IMR-90 (cell line): ENCODE data around the gene THADA. TPM values are rescaled to one million over a fixed set of nuclear protein-coding genes. Genes with fewer than 3 reads are reported as not detected.

Experiments used
- ATAC-seq: fragments of 200-7000 bp; cut with Tn5 transposase; 2 replicates; pipeline ENCODE4 v1.9.1; 2020; ENCODE audit warnings: low read depth, mild to moderate bottlenecking, moderate library complexity
- BruUV-seq: library from RNA; stranded (reverse); fragments of 400-500 nt; replicated peaks from 2 replicates; lab custom pipeline; 2021; lab: Mats Ljungman, UMichigan
- CTCF ChIA-PET: fragments of 300-600 bp; formaldehyde crosslinking; extraction: SDS; loops from one replicate; lab custom pipeline; 2021; ENCODE audit warnings: antibody characterized with exemption; lab: Yijun Ruan, JAX
- POLR2A ChIA-PET: fragments of 300-600 bp; sonication (Branson Sonifier 250); formaldehyde crosslinking; loops from one replicate; lab custom pipeline; 2022; ENCODE audit warnings: antibody characterized with exemption; ENCODE audit not compliant: unreplicated experiment; lab: Charles Lee
- DNase-seq: peaks from one replicate; pipeline ENCODE4 v3.0.0; 2013
- H2AFZ ChIP-seq: replicated peaks from 2 replicates; pipeline ENCODE3; 2013; ENCODE audit warnings: low read length, mild to moderate bottlenecking; ENCODE audit not compliant: poor library complexity
- H2AK5ac ChIP-seq: 2 replicates; pipeline ENCODE4 v1.6.1; 2013; ENCODE audit warnings: low read depth, low read length, inconsistent platforms
- H2AK9ac ChIP-seq: replicated peaks from 2 replicates; pipeline ENCODE3; 2013; ENCODE audit warnings: mild to moderate bottlenecking, low read depth, low read length, moderate library complexity; ENCODE audit not compliant: poor library complexity
- H2BK120ac ChIP-seq: 2 replicates; pipeline ENCODE4 v1.6.1; 2013; ENCODE audit warnings: low read depth, low read length, inconsistent platforms
- H2BK15ac ChIP-seq: 3 replicates; pipeline ENCODE4 v1.6.1; 2013; ENCODE audit warnings: low read depth, low read length, inconsistent platforms
- H2BK20ac ChIP-seq: 2 replicates; pipeline ENCODE4 v1.6.1; 2013; ENCODE audit warnings: low read depth, mild to moderate bottlenecking, inconsistent platforms, low read length, moderate library complexity
- H2BK5ac ChIP-seq: 2 replicates; pipeline ENCODE4 v1.6.1; 2013; ENCODE audit warnings: mild to moderate bottlenecking, low read depth, low read length, inconsistent platforms; ENCODE audit not compliant: poor library complexity, severe bottlenecking
- H3K14ac ChIP-seq: replicated peaks from 2 replicates; pipeline ENCODE4 v1.6.1; 2013; ENCODE audit warnings: low read depth, low read length, inconsistent platforms
- H3K18ac ChIP-seq: 2 replicates; pipeline ENCODE4 v1.6.1; 2013; ENCODE audit warnings: low read depth, low read length, control low read depth
- H3K23ac ChIP-seq: 2 replicates; pipeline ENCODE4 v1.6.1; 2013; ENCODE audit warnings: low read depth, low read length, inconsistent platforms
- H3K27ac ChIP-seq: 2 replicates; pipeline ENCODE4 v1.5.1; 2013; ENCODE audit warnings: mild to moderate bottlenecking, control low read depth, low read length; ENCODE audit not compliant: insufficient read depth
- H3K27me3 ChIP-seq: 2 replicates; pipeline ENCODE4 v1.6.1; 2013; ENCODE audit warnings: low read length; ENCODE audit not compliant: control insufficient read depth, insufficient read depth
- H3K36me3 ChIP-seq: 2 replicates; pipeline ENCODE4 v1.6.1; 2013; ENCODE audit warnings: low read length, mixed read lengths; ENCODE audit not compliant: control insufficient read depth, insufficient read depth
- H3K4ac ChIP-seq: 2 replicates; pipeline ENCODE4 v1.6.1; 2013; ENCODE audit warnings: low read depth, low read length, inconsistent platforms
- H3K4me1 ChIP-seq: 2 replicates; pipeline ENCODE4 v1.6.1; 2013; ENCODE audit warnings: low read length, mixed read lengths; ENCODE audit not compliant: control insufficient read depth, insufficient read depth
- H3K4me2 ChIP-seq: 2 replicates; pipeline ENCODE4 v1.6.1; 2013; ENCODE audit warnings: low read depth, mild to moderate bottlenecking, control low read depth, low read length, moderate library complexity
- H3K4me3 ChIP-seq: 2 replicates; pipeline ENCODE4 v1.5.1; 2013; ENCODE audit warnings: low read depth, mild to moderate bottlenecking, control low read depth, low read length, moderate library complexity; ENCODE audit not compliant: insufficient read depth
- H3K56ac ChIP-seq: 2 replicates; pipeline ENCODE4 v1.6.1; 2013; ENCODE audit warnings: low read length, inconsistent platforms; ENCODE audit not compliant: insufficient read depth; ENCODE audit errors: extremely low read depth
- H3K79me1 ChIP-seq, 2 experiments: 2 replicates each; pipeline ENCODE4 v1.6.1; 2013; ENCODE audit warnings: low read length in 2 of 2, inconsistent platforms in 1 of 2, low read depth in 1 of 2
- H3K9ac ChIP-seq: 2 replicates; pipeline ENCODE4 v1.6.1; 2013; ENCODE audit warnings: low read depth, low read length, control low read depth
- H3K9me1 ChIP-seq: 2 replicates; pipeline ENCODE4 v1.6.1; 2013; ENCODE audit warnings: low read length, inconsistent platforms; ENCODE audit not compliant: insufficient read depth
- H3K9me3 ChIP-seq: 2 replicates; pipeline ENCODE4 v1.6.1; 2013; ENCODE audit warnings: low read length; ENCODE audit not compliant: control insufficient read depth, insufficient read depth
- H4K20me1 ChIP-seq: 2 replicates; pipeline ENCODE4 v1.6.1; 2013; ENCODE audit warnings: low read length, inconsistent platforms; ENCODE audit not compliant: insufficient read depth
- H4K5ac ChIP-seq: 2 replicates; pipeline ENCODE4 v1.6.1; 2013; ENCODE audit warnings: mild to moderate bottlenecking, low read depth, low read length, control low read depth
- H4K8ac ChIP-seq, 2 experiments: 2 replicates each; pipeline ENCODE4 v1.6.1; 2013; ENCODE audit warnings: low read depth in 2 of 2, low read length in 2 of 2, control low read depth in 1 of 2, inconsistent platforms in 1 of 2
- H4K91ac ChIP-seq: 2 replicates; pipeline ENCODE4 v1.6.1; 2013; ENCODE audit warnings: low read depth, low read length, inconsistent platforms; ENCODE audit not compliant: insufficient read depth
- BHLHE40 ChIP-seq: fragments of 150-350 bp; IDR thresholded peaks from 2 replicates; pipeline ENCODE4 v1.6.1; 2016; ENCODE audit warnings: mild to moderate bottlenecking, low read depth, low read length
- CEBPB ChIP-seq: IDR thresholded peaks from 2 replicates; pipeline ENCODE4 v1.6.1; 2012; ENCODE audit warnings: low read depth, low read length, improper control_type of control experiment
- MAFK ChIP-seq: IDR thresholded peaks from 2 replicates; pipeline ENCODE4 v1.6.1; 2012; ENCODE audit warnings: low read depth, low read length, improper control_type of control experiment
- MAZ ChIP-seq: IDR thresholded peaks from 2 replicates; pipeline ENCODE4 v1.6.1; 2012; ENCODE audit warnings: low read depth, mild to moderate bottlenecking, low read length, improper control_type of control experiment, moderate library complexity, borderline replicate concordance
- NFE2L2 ChIP-seq: fragments of 150-350 bp; IDR thresholded peaks from 2 replicates; pipeline ENCODE4 v1.6.1; 2016; ENCODE audit warnings: low read depth, mild to moderate bottlenecking, low read length
- RCOR1 ChIP-seq: IDR thresholded peaks from 2 replicates; pipeline ENCODE4 v1.6.1; 2012; ENCODE audit warnings: mild to moderate bottlenecking, low read length, improper control_type of control experiment; ENCODE audit not compliant: insufficient replicate concordance
- SMC3 ChIP-seq: fragments of 150-350 bp; IDR thresholded peaks from 2 replicates; pipeline ENCODE4 v1.6.1; 2016; ENCODE audit warnings: low read depth, mild to moderate bottlenecking, antibody characterized with exemption, low read length, moderate library complexity
- WGBS, 2 experiments: methylation state at CpG; one replicate each; pipeline versions ENCODE4 v1.1.5 to v1.1.7; 2013; ENCODE audit warnings: missing lambda C conversion rate in 2 of 2; ENCODE audit not compliant: insufficient read length in 1 of 2; ENCODE audit errors: extremely low coverage in 2 of 2; 5-methylcytosine and 5-hydroxymethylcytosine counted together
- dilution Hi-C: fragments of 300-500 bp; cut with HindIII; formaldehyde crosslinking; loops from one replicate; pipeline ENCODE4 v1.14.3; 2018; ENCODE audit warnings: low sequenced_read_pairs; ENCODE audit not compliant: unreplicated experiment
- in situ Hi-C: fragments of 300-500 bp; cut with MboI; formaldehyde crosslinking; loops from 3 replicates; pipeline ENCODE4 v1.14.3; 2019; ENCODE audit warnings: low sequenced_read_pairs, inconsistent platforms, mixed read lengths
- intact Hi-C: fragments of 100-400 bp; cut with micrococcal nuclease; formaldehyde crosslinking; loops from 2 replicates; pipeline ENCODE4 v1.10.0; 2022
- polyA plus RNA-seq, 3 experiments: library from polyadenylated mRNA; depleted of rRNA; stranded (reverse); fragments of >200 nt; gene quantifications; 2 replicates each; pipeline ENCODE4 v1.2.3, GENCODE V29; 2012; ENCODE audit warnings: low replicate concordance in 1 of 3
- total RNA-seq: library from RNA; depleted of rRNA; stranded (reverse); fragments of >200 nt; gene quantifications from 2 replicates; pipeline ENCODE4 v1.2.3, GENCODE V29; 2012
- TF ChIP-seq, protein P1 (sequence below): conservative IDR thresholded peaks from 2 replicates; pipeline ENCODE4 v1.5.1; 2012; ENCODE audit warnings: mild to moderate bottlenecking, low read depth, low read length, improper control_type of control experiment
- TF ChIP-seq, protein P2 (sequence below): fragments of 150-350 bp; IDR thresholded peaks from 2 replicates; pipeline ENCODE4 v1.6.1; 2016; ENCODE audit warnings: low read depth, mild to moderate bottlenecking, low read length, moderate library complexity, borderline replicate concordance

Gene THADA
- total and polyA plus RNA-seq, 2 of the 4 experiments (the other 2 are of a cell fraction), result 10.5 to 21.3 TPM

DNA sequence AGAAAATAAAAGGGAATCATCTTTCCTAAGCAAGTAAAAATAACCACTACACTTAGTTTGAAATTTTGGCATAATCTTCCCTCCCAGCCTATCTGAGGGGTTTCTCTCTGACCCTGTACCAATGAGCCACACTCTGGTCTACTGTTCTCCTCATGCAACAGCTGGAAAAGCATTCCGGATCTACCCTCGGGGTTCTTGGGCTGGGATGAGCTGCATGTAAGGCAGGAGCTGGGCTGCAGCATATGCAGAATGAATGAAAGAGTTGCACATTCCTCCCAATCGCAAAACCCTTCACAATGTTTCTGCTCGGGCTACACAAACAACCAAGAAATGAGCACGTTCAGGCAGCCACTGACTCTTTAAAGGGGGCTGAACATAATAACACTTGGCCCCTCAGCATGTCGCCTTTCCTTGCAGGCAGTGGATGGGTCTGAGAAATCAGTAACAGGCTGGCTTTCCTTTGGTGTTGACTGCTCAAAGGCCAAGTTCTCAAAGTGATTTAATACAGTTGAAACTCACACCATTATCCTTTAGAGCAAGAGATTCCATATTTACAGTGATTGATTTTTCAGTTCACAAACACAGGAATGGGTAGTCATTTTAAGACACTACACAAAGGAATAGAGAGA is 189.1 kb downstream of the THADA start:
- H2AFZ ChIP-seq, result peak overlapping the region; percentile 53
- no TSS peak for BruUV-seq
- intact Hi-C loops (no loop called here), in situ Hi-C loops (no loop called here), dilution Hi-C loops (no loop called here)
- no peak overlapping the region for H3K4me3 ChIP-seq
- no peaks in the 10 kb centered on the region for H4K20me1 ChIP-seq
- ATAC-seq, result no peak
- no peak overlapping the region for H2BK20ac ChIP-seq
- 0 out of 2 replicates have a peak, but pooled peaks cover 2% of the 10 kb centered on the region for H3K27me3 ChIP-seq
- no peak overlapping the region for H4K5ac ChIP-seq
- H3K18ac ChIP-seq, result peak overlapping the region; percentile 13; the same call in 1 of the 2 replicates
- H3K9ac ChIP-seq, result no peak overlapping the region
- H3K56ac ChIP-seq, result no peak overlapping the region
- DNase-seq, result no peak
- no peaks in the 10 kb centered on the region for H3K9me3 ChIP-seq
- no peak overlapping the region for H4K8ac ChIP-seq
- no peak overlapping the region for H3K23ac ChIP-seq
- H3K4me2 ChIP-seq, result no peak overlapping the region
- H2BK120ac ChIP-seq, result no peak overlapping the region
- H2AK5ac ChIP-seq, result peak overlapping the region; percentile 48; the same call in 1 of the 2 replicates
- H3K36me3 ChIP-seq, result no peaks in the 10 kb centered on the region
- H4K91ac ChIP-seq, result no peak overlapping the region
- WGBS, 2 experiments, result no CpG with 5 or more reads among the region's 6 CpGs
- 0 out of 2 replicates have a peak overlapping the region, but pooled peaks have one; percentile 57 for H3K14ac ChIP-seq
- H3K4me1 ChIP-seq, result peaks cover 8% of the 10 kb centered on the region
- H3K9me1 ChIP-seq, result peaks cover 5% of the 10 kb centered on the region; the same call in 1 of the 2 replicates
- peak overlapping the region; percentile 58; the same call in 1 of the 2 replicates for H3K4ac ChIP-seq
- TF ChIP-seq MAZ (no peak), NFE2L2 (no peak), BHLHE40 (no peak), RCOR1 (no peak), SMC3 (no peak), MAFK (no peak), CEBPB (no peak)
- TF ChIP-seq, protein P1, sequence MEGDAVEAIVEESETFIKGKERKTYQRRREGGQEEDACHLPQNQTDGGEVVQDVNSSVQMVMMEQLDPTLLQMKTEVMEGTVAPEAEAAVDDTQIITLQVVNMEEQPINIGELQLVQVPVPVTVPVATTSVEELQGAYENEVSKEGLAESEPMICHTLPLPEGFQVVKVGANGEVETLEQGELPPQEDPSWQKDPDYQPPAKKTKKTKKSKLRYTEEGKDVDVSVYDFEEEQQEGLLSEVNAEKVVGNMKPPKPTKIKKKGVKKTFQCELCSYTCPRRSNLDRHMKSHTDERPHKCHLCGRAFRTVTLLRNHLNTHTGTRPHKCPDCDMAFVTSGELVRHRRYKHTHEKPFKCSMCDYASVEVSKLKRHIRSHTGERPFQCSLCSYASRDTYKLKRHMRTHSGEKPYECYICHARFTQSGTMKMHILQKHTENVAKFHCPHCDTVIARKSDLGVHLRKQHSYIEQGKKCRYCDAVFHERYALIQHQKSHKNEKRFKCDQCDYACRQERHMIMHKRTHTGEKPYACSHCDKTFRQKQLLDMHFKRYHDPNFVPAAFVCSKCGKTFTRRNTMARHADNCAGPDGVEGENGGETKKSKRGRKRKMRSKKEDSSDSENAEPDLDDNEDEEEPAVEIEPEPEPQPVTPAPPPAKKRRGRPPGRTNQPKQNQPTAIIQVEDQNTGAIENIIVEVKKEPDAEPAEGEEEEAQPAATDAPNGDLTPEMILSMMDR, result no peak
- TF ChIP-seq, protein P2, sequence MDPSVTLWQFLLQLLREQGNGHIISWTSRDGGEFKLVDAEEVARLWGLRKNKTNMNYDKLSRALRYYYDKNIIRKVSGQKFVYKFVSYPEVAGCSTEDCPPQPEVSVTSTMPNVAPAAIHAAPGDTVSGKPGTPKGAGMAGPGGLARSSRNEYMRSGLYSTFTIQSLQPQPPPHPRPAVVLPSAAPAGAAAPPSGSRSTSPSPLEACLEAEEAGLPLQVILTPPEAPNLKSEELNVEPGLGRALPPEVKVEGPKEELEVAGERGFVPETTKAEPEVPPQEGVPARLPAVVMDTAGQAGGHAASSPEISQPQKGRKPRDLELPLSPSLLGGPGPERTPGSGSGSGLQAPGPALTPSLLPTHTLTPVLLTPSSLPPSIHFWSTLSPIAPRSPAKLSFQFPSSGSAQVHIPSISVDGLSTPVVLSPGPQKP, result no peak
- H2BK15ac ChIP-seq, result peak overlapping the region; percentile 45; the same call in 2 of the 3 replicates
- H2AK9ac ChIP-seq, result no peak overlapping the region
- H3K27ac ChIP-seq, result no peak overlapping the region
- H2BK5ac ChIP-seq, result no peak overlapping the region
- H3K79me1 ChIP-seq, result no peaks in the 10 kb centered on the region
- ChIA-PET POLR2A (no interaction called here), CTCF (no interaction called here)
